ENCODE data around the gene USP47.

USP47 gene

DNA sequence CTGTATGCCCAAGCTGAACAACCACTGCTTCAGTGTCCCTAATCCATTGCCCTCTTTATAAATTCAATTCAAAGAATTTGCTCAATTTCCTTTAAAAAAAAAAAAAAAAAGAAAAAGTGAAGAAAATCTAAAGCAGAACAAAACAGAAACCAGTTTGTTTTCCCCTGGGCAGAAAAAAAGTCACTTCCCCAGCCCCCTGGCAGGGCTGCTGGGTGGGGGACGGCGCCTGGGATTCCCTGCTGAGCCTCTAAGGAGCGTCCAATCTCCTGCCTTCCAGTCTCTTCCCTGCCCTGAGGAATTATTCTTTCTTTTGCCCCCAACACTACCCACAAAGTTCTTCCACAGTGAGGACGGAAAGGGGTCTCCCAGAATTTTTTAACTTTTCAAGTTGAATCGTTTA lies 142.8 kb downstream of the USP47 start:
- FAIRE-seq = no peak

DNA sequence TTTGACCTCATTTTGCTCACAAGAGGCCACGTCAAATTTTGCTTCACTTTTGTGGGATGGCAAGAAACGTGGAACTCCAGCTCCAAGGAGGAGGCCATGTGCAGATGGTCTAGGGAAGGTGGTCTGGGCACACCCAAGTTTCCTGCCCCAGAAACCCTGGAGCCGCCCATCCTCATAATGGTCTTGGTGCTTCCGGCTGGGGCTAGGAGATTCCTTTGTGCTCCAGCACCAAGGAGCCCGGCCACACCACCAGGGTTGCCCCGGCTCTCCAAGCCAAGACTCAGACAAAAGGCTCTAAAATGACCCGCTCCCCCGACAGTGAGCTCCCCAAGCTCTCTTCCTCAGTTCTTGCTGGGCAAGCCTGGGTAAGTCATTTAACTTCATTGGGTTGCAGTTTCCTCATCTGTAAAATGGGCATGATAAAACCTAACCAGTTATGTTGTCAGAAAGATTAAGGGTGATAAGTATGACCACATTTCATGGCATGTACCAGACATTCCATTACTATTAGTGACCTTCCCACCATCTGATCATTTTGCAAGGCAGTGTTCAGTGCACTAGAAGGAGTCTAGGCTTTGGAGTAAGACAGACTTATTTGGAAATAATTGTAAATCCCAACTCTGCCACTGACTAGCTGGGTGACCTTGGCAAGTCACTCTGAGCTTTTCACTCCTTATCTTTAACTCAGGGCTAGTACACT lies 143.4 kb downstream of the USP47 start:
- FAIRE-seq = no peak

DNA sequence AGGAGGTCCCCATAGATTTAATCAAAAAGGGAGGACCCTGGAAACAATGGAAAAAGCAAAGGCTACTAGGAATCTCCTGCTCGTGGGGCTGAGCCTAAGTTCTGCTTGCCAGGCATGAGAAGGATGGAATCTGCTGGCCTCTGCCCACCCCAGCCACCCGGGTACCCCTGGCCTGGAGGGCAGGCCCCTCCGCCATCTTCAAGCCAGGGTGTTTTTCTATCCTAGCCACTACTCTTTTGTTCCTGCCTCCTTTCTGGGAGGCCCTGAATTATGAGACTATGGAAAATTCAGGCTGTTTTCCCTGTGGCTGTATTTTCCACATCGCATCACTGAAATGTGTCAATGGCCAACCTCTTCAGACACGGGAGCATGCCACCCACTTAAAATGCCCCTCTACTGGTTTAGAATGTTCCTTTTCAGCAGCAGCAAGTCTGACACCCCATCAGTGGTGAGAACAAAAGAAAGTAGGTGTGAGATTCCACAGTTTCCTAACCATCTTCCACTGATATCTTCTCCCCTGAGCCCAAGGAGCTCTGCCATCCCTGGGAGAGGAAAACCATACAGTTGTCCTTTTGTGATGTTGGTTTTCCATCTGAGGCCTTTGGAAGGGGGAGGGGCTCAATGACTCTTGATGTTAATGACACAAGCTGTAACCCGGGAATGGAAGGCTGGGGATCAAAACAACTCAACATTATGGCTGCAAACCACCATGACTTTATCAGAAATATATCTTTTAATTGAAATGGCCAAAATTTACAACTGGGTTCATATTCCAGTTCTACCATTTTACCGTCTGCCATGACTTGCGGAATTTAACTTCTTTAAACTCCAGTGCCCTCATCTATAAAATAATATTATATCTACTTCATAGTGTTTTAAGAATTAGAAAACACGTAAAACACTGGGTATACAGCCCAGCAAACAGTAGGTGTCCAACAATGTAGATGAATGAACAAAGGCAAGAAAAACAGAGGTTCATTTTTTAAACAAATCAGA lies 144.5 kb downstream of the USP47 start:
- FAIRE-seq = no peak

DNA sequence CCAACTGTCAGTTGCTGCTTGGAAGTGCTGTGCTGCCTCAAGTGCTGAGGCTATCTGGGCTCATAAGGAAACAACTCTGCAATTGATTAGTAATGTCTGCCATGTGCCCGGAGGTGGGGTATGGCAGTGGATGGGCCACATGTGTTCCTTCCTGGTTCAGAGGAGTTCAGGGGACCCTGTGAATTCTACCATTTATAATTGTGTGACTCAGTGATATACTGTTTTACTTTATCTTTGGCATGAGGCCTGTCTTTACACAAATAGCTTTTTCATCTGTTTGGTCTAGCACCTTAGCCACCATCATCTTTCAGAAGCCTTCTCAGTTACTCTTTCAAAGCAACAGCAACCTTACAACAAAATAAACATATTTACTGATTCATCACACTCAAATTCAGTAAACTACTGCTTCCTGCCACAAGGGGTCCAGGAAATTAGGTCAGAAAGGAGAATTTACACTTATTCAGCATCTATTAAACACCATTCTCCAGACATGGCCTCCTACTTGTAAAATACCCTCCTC lies 145.8 kb downstream of the USP47 start:
- no peak for FAIRE-seq

DNA sequence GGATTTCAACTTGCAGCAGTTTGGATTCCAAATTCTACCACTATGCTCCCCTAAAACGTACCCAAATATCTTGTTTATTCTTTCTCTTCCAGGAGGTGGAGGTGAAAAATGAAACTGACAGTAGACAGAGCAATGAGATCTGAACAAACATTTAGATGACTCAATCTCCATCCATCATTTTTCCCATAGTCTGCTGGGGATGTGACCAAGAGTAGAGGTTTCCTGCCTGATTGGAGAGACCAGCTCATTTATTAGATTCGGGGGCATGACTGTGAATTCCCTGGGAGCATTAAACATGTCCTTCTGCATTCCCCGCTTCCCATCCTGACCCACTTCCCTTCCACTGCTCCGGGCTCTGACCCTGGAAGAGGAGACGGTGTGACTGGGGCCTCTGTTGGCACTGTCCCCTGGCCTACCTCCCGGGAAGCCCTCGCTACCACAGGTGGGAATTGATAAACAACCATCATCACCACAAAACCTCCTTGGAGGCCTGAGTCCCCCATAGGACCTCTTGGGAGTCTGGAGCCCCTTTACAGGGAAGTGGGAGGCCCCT lies 146.4 kb downstream of the USP47 start:
- FAIRE-seq = no peak

DNA sequence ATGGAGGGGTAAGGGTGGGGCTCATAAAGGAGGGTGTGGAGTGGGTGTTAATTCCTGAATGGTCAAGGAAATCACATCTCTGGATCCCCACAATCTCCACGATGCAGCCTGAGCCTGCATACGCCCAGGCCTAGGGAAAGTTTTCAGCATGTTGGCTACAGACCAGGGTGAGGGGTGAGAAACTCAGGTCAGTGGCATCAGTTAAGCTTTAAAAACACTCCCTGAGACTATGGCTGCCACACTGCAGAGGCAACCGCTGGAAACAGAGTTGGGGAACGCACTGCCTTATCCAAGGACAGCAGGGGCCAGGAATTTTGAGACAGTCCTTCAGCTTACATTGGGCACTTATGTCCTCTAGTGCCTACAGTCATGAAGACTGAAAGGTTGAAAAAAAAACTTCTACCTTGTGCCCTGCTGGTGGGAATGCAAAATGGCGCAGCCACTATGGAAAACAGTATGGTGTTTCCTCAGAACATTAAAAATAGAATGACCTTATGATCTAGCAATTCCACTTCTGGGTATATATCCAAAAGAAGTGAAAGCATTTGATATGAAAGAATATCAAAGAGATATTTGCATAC lies 147.0 kb downstream of the USP47 start:
- FAIRE-seq = no peak

DNA sequence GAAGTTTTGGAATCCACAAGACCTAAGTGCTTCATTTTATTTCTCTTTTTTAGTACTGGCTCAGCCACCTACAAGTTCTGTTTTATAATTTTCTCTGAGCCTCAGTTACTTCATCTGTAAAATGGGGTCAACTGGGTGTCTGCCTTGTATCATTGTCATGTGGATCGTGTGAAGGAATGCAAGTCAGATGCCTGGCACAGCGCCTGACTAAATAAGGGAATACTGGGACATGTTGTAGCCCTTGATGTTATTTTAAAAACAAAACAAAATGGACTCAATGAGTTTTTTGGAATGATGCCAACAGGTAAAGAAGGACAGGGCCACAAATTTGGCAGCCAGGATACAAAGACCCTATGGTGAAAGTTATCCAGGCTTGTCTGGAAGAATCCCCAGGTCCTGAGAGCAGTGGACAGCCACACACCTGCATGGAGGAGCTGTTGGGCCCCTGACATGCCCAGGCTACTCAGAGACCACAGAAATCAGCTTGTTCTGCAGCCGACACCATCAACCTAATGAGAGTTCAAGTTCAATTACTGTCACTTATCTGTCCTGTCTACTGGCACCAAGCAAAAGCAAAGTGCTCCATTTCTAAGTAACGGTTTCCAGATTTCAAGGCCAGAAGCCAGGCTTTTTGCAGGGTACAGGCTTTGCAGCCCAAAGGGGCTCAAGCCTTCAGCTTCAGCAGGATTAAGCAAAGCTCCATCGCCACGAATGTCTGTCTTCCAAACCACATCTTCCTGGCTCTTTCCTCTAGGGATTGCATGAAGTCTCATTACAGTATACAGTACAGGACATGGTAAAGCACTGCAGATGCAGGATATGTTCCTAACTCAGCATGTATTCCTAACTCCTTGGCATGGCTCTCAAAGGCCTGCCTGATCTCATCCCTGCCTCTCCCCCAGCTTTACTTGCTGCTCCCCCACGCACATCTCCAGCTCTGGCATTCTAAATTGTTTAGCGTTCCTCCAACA lies 148.3 kb downstream of the USP47 start:
- no peak for FAIRE-seq

DNA sequence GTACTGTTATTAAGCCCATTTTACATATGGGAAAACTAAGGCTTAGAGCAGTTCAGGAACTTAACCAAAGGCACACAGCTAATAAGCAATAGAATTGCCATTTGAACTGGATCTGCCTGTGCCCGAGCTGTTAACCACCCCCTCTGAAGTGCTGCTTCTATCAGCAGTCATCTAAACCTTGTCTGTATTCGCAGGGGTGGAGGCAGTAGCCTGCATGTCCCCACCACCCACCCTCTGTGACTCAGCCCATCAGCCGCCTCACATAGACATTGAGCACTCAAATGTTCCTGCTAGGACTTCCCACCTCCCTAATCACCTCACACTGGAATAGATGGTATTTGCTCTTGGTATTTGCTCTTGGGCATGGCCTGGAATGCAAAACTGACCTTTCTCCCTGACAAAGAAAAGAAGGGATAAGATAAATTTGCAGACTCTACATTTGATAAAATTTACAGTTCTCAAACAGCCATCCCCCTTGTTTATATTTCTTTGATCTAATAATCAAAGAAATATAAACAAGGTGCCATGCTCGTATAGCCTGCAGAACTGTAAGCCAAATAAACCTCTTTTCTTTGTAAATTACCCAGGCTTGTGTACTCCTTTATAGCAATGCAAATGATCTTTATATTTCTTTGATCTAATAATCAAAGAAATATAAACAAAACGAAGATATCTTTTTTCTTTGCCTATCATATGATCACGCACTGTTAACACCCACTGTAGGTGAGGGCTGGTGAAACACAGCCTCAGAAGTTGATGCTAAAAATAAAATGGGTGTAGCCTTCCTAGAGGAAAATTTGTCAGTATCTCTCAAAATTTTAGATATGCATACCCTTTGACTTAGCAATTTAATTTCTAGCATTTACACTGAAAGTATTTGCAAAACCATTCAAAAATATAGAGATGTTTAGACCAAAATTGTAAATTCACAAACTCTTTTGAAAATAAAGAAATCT lies 150.8 kb downstream of the USP47 start:
- FAIRE-seq = no peak

DNA sequence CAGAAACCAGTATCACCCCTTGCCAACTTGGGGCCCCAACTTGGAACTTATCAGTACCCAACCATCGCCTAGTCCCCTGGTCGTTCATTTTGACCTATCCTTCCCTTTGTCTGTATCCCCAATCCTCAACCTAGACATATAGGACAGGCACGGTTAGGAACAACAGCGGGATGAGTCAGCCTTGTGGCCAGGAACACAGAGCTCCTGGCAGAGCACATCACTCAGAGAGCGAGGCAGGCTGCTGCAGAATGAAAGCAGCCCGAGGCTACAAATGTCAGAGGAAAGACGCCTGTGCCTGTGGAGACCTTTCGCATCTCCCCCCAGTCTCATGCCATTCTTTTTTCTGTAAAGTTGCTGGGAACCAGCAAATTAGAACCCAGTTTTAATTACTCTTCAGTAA lies 152.1 kb downstream of the USP47 start:
- FAIRE-seq = no peak

DNA sequence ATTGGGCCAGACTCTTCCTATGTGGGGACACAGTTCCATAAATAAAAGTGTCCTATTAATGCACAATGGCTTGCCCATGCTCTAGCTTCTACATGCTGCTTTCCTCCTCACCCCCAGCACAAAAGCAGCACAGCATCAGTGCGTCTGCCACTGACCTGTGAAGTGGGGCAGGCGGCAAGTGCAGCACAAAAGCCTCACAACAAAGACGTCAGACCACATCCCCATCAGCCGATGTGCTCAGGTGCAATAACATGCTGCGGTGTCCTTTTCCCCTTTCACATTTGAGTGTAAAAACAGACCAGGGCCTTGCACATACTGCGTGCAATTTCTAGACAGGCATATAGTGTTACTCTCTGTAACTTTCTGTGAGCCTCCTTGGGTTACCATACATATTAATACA lies 153.8 kb downstream of the USP47 start:
- no peak for FAIRE-seq

DNA sequence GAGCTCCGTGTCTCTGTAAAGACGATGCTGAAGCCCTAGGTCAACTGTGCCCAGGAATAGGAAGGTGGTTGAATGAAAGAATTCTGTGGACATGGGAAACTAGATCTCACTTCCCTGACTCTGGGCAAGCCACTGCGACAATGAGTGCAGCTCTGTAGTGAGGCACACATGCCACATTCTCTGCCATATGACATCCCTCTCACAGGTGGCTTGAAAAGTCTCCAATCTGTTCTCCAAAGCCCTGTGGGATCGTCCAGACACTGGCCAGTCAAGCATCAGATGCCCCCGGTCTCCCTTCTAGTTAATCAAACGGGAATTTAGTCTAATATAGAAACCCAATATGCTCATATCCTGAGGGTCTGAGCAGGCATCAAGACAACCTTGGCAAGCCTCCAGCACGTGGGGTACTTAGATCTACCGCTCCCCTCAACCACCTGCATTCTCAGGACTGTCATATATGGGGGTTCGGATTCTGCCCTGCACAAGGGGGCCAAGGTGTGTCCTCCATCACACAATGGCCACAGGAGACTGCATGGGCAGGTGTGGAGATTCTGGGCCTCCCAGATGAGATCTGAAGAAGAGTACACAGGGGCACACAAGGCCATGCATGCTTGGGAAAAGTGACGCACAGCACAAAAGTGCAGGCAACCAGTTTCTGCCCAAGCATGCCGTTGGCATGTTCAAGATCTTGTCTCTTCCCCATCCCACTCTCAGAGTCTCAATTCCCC lies 154.7 kb downstream of the USP47 start:
- no peak for FAIRE-seq

DNA sequence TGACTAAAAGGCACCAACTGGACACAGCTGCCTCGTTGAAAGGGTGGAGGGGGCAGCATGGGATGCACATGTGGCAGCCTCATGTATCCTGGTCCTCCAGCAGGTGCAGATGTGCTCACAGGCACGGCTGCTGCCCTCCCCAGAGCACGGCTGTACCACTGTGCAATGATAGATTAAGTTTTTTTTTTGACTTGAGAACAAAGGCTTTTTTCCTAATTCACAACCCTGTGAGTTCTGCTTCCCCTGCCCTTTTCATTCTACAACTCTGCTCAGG lies 155.2 kb downstream of the USP47 start:
- no peak for FAIRE-seq

DNA sequence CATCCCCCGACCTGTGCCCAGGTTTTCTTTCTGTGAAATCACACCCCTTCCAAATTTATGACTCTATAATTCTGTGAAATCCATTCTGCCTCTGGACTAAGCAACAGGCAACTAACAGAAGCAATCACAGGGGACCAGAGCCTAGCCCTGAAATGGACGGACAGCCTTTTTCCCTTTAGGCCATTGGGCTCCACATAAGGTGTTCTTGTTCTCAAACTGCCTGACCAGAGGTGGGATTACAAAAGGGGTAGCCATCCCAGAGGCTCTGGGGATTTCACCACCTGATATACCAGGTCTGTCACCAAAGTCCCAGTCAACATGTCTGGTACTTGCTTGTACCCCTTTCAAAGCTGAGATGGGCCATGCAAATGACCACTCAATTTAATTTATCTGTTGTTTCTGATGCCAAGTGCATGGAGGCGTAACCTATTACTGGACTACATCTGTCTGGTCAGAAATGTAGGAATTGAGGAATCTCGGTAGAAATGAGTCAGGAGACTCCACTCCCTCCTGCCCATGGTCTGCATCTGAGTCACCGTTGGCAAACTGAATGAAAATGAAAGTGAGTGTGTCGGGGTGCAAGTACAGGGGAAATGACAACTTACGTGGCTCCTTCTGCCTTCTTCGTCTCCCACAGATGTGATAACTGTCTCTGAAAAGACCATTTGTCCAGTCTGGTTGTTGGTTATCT lies 156.5 kb downstream of the USP47 start:
- FAIRE-seq = no peak

DNA sequence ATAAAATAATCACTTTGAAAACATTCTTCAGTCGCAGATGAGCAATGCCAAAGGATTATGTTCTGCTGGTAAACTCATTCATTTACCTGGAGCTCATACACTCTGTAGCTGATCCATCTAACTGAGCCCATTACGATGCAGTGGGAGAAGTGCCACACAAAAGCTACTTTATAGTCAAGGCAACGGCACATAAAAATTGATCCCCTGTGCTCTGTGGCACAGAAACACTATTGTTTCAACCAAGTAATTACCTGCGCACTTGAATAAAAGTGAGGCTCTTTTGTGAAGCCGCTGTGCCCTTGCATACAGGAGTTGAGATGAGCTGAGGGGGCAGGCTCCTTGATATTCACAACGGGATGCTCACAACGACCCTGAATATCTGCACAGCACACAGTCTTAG lies 159.4 kb downstream of the USP47 start:
- FAIRE-seq = no peak

DNA sequence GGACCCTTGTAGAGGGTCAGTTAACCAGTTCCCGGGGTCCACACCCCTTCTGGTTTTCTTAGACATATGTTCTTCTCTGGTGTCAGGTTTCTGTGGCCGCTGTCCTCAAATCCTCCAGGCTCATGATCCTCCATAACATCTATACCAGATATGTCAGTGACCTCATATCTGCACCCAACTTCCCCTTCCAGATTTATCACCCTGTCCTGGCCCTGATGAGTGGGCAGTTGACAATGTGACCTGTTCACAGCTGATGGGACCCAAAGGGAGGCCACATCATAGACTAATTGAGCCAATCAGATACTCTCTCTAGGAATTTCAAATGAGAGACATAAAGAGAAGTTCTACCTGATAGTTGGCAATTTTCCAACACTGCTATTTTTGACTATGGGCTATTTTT lies 161.6 kb downstream of the USP47 start:
- no peak for FAIRE-seq

DNA sequence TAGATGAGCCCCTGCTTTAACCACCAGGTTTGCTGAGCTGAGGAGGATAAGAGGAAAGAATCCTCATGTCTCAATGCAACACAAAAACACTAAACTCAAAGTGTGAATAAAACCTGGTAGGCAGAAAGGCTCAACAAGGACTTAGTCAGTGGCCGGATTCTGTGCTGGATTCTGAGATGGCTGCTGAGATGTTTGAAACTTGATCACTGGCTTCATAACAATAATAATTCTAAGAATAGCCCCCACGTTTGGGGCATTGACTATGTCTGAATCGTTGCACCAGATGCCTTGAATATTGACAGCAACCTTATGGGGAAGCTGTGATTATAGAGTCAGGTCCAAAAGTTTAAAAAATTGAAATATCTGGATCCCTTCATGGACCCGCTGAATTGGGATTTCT lies 162.0 kb downstream of the USP47 start:
- FAIRE-seq = no peak

DNA sequence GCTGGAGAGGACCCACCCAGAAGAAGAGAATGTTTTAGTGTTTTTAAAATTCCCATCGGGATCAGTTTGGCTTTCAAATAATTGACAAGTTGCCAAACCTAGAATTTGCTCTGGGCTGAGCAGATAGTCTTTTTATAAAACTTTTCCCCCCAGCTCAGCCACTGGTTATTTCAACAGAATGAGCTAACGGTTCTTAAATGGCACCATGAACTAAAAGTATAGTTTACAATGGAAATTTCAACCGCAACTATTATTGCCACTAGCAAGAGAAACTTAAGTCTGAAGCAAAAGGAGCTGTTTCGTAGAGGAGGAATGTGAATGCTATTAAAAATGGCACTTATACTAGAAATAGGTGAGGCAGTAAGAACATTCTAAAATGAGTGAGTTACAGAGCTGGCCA lies 163.3 kb downstream of the USP47 start:
- no peak for FAIRE-seq

DNA sequence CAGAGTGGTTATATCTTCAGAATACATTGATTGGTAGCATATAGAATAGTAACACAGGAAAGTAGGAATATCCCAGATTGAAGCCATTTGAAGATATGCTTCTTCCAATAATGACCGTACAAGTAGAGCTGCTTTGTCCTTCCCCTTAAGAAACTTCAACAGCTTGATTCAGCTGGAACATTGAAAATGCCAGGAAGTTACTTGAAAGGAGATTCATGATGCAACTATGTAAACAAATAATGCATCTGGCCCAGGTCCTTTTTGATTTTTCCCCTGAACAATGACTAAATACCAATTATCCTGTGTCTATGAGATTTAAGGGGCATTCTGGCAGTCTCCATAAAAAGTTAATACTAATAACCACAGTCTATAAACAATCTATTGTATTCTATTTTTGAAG lies 163.7 kb downstream of the USP47 start:
- no peak for FAIRE-seq

DNA sequence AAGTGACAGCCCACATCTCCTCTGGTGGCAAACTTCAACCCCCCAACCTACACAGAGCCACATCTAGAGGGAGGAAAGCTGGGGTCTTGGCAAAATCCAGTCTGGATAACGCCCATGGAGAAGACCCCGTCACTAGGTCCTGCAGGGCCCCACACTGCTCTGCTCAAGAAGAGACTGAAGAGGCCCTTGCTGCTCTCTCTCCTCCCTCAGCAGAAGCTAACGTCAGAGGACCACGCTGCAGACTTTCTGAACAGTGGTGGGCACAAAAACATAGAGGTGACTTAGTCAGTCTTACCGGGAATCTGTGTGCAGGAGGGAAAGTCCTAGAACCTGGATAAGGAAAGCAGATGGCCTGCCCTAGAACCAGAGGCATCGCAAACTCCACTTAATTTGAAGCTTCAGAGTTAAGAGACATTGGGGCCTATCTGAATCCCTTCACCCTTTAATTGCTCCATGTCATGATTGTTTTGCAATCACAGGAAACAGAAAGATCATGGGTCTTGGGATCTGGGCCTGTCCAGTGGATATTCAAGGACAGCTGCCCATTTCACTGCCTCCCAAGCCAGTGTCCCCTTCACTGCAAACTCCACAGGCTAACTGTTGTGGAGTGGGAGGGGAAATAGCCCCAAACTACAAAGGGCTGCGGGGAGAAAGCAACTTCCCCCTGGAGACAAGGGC lies 164.9 kb downstream of the USP47 start:
- FAIRE-seq = no peak
